Hematopoietic multipotent progenitor cell treated with erythropoietin and hydrocortisone succinate and interleukin-3 and kit ligand, for 8 days (in vitro differentiated cells): ENCODE results near the gene SVEP1.

Source experiments
- DNase-seq: peaks from one replicate; pipeline ENCODE4 v3.0.0-alpha.2; 2015

Gene SVEP1

GRCh38 chr9:110356639-110357395 lies 222.7 kb downstream of the SVEP1 start:
- DNase-seq: no peak

DNA sequence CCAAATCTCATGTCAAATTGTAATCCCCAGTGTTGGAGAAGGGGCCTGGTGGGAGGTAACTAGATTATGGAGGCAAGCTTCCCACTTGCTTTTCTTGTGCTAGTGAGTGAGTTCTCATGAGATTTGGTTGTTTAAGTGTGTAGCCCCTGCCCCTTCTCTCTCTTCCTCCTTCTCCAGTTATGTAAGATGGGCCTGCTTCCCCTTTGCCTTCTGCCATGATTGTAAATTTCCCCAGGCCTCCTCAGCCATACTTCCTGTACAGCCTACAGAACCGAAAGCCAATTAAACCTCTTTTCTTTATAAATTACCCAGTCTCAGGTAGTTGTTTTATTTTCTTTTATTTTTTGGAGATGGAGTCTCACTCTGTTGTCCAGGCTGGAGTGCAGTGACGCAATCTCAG lies 223.6 kb downstream of the SVEP1 start:
- no peak for DNase-seq

DNA sequence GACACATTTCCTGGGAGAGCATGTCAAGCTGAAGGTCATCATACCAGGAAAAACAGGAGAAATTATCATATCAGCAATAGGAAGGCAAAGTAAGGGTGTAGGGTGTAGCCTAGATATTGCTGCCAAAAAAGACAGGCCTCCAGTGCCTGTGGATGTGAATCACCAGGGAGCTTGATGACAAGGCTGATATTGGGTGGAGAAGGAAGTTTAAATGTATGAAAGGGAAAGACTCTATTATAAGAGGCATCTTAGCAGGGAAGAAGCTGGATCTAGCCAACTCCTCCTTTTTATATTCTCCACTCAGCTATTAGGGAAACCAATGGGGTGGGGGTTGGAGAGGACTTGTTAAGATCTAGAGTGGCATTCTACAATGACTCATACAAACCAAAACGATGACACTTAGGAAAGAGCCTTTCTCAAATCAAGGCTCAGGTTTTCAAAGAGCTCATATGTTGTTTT lies 228.5 kb downstream of the SVEP1 start:
- peak; percentile 30 for DNase-seq

- no peak for DNase-seq
Measured at GRCh38 chr9:110346325-110346724, 233.2 kb downstream of the SVEP1 start.

GRCh38 chr9:110344821-110345220 lies 234.7 kb downstream of the SVEP1 start:
- DNase-seq: no peak

DNA sequence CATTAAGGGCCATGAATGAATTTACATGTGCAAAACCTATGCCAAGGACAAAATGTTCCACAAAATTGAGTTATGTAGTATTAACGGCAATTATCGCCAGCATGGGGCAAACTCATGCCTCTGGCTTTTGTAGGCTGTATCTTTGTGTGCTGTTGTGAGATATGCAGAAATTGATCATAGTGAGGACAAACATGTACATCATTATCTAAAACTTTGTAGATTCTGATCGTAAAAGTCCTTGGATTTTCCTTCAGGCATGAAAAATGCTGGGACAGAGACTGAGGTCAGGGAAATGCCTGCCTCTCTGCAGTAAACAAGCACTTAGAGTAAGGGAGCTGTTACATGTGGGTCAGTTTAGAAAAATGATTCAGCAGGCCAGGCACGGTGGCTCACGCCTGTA lies 236.0 kb downstream of the SVEP1 start:
- no peak for DNase-seq

GRCh38 chr9:110340306-110340705 lies 239.2 kb downstream of the SVEP1 start:
- peak; percentile 39 for DNase-seq

- no peak for DNase-seq
Measured at GRCh38 chr9:110338143-110338542, 241.4 kb downstream of the SVEP1 start.

DNA sequence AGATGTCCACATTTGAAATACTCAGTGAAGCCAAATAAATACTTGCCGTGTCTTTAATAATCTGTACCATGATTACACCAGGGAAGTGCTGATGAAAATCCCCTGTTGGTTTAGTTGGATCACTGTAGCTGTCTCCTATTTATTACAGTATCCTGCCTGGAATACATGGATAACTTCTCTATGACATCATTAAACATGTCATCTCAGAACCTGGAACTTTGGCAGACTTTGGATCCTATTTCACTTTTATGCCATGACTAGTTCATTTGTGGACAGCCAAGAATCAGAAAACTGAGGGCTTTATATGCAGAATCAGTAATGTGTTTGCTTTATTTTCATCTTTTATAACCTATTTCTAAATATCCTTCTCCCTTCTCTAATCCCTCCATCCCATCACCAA lies 241.8 kb downstream of the SVEP1 start, which contains the start of gene TXNDC8:
TSS of gene TXNDC8 (minus strand) at position 137 of the 400 bp plus-strand sequence.
- no peak for DNase-seq

DNA sequence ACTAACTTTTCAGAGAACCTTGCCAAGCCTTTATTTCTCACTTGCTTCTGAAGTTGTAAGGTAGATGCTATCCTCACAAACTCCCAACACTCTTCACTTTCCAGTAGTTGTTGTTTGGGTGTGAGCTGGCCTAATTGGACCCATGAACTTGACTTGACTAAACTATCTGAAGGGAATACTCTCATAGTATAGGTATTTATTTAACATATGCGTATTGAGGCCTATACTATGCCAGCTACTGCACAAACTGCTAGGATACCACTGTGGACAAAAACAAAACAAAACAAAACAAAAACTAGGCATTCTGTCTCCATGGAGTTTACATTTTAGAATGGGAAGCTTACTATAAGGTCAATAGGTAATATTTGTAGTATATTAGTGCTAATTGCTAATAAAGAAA lies 243.2 kb downstream of the SVEP1 start:
- no peak for DNase-seq

GRCh38 chr9:110334871-110335270 lies 244.7 kb downstream of the SVEP1 start:
- no peak for DNase-seq

DNA sequence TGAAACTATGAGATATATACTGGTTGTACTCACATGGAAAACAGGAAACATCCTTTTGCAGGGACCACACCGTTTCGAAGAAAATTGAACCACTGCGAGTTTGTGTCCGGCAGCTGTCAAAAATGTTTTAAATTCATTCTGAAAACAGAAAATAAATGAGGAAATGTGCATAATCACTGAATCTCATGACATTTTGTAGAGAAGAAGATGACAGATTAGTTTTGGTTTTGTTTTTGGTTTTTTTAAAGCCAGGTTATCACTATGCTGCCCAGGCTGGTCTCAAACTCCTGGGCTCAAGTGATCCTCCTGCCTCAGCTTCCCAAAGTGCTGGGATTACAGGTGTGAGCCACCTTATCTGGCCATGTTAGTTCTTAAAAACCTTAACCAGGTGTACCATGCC lies 245.4 kb downstream of the SVEP1 start:
- no peak for DNase-seq

DNA sequence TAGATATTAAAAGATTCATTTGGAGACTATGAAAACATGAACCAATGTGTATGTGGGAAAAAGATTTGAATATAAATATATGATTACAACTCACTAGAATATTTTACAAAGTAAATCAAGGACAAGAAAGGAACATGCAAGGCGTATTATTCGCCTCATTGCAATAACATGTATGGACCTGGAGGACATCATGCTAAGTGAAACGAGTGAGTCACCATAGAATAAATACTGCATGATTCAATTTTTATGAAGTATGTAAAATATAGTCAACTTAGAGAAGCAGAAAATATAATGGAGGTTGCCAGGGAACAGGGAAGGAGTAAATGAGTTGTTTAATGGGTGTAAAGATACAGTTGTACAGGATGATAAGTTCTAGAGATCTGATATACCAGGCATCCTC lies 246.8 kb downstream of the SVEP1 start:
- no peak for DNase-seq

DNA sequence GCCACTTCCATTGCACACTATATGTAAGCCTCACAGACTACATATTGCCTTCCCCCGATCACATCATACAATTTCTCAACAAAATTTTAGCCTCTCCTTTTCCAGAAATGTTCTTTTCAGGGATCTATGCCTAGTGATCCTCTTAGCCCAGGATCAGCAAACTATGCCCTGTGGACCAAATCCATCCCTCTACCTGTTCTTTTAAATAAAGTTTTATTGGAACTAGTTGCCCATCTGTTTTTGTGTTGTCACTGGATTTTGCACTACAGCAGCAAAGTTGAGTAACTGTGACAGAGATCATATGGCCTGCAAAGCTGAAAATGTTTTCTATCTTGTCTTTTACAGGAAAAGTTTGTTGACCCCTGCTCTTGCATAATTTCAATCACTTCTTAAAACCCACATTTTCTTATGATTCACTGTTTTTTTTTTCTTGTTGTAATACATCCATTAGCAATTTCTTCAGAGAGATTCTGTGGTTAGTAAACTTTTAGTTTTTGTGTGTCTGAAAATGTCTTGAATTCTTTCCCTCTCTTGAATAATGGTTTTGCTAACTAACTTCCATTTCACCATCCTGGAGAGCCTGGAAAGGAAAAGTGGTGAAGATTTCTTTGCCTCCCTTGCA lies 248.9 kb downstream of the SVEP1 start:
- DNase-seq: no peak

DNA sequence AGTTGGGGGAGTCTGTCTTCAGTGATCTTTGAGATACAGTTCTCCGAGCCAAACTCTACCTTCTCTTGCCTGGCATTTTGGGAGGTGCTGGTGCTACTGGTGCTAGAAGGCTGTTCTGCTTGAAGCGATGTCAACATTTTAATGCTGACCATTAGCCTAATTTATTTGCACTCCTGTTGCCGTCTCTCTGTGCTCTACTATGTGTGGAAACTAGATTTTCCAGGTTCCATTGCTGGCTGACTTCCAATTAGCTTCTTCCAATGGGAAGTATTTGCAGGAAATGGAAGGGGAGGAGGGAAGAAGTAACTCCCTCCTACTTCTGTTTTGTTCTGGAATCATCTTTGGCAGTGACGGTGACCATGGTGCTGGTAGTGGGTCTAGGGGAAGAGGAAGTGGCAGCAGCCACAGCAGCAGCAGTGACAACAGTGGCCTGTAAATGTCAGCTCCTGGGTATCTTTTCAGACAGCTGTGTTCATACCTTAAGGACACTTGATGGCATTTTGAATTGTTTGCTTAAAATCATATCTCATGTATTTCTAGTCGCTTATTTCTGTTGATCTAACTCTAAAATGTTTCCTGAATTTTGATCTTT lies 249.8 kb downstream of the SVEP1 start:
- no peak for DNase-seq

DNA sequence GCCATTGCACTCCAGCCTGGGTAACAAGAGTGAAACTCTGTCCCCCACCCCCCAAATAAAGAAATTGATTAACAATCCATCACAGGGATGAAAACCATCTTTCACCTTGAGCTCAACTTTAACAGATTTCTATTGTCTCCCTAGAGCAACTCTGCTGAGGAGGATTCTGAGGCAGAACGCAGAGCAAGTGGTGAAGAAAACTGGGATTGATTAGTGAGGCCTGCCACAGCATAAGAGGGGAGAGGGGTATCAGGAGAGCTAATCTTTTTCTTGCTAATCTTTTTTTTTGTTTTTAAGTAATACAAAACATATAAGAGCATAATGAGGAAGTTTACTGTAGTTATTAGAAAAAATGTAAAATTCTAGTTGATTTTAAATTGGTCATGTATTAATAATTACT lies 250.8 kb downstream of the SVEP1 start:
- no peak for DNase-seq

DNA sequence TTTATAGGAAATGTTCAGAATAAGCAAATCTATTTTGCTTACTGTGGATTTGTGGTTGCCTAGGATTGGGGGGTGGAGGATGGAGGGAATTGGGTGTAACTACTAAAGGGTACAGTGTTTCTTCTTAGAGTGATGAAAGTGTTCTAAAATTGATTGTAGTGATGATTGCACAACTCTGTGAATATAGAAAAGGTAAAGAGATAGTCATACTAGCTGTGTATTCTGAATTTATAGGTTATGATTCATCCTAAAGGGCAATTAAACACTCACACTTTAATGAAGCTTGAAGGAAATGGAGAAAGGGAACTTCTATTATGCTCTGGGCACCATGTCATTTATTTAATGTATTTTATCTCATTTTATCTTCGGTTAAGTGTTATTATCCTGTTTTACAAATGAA lies 251.8 kb downstream of the SVEP1 start:
- DNase-seq: no peak

- no peak for DNase-seq
Measured at GRCh38 chr9:110323818-110324217, 255.7 kb downstream of the SVEP1 start.

DNA sequence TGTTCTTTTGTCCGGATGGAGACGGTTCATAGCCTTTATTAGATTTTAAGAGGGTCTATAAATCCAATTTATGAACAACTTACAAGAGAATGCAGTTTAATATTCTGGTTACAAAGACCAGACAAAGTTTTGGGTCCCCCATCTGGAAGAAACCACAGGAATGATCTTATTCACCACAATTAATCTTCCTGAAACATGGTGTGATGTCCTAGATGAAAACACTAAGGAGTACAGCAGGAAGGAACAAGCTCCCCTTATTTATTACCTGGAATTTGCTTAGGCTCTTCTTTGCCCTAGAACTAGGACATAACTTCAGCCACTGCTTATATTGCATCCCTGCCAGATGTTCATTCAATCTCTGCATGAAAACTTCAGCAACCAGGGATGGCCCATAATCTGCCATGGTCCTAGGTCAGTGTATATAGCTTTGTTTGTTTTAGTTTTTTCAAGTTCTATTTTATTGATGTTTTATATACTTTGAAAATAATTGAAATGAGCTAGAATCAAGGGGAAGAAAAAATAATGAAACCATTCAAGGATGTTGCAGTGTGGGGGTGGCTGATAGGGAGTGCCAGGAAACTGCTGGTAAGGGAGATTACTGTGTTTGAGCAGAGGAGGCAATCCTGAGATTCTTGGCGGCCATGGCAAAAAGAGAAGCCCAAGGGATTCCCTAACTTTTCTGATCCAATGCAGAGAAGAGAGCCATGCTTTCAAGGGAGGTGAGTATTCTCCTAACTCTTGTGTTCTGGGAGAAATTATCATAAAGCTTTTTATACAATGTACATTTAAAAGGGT lies 258.7 kb downstream of the SVEP1 start:
- DNase-seq: peak; percentile 17

- no peak for DNase-seq
Measured at GRCh38 chr9:110319781-110320492, 259.6 kb downstream of the SVEP1 start.

DNA sequence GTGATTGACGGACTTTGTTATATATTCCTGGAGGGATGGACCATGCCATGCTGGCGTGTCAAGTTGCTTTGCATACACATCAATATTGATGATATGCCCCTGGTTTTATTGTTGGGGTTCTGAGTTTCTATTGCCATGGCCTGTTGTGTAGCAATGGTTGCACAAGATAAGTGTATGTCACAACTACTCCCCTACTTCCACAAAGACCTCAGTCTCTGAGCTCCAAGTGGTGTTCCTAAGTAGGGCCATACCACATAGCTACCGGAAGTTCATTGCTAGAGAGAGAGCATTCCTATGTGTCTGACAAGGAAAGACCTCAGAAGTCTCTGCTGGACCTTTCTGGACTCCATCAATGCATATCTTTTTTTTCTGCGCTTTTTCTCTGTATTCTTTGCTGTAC lies 261.6 kb downstream of the SVEP1 start:
- no peak for DNase-seq

GRCh38 chr9:110316261-110317075 lies 263.1 kb downstream of the SVEP1 start:
- peak; percentile 14 for DNase-seq
